Measurements from ENCODE around the gene TTC39B. TPM values are rescaled to one million over a fixed set of nuclear protein-coding genes. Genes with fewer than 3 reads are reported as not detected.
A peak's percentile ranks its signal among the peaks of the same experiment; 100 is the strongest.

The TTC39B gene
- 10 to 100 TPM; 53.5 to 69.5 TPM for total RNA-seq
- polyA plus RNA-seq (2013, experiment 1 of 2) = 6.8 TPM
- 5.8 TPM for polyA plus RNA-seq (2013, experiment 2 of 2)
- long read RNA-seq, experiment 1, full-length matches to known transcripts = 4 of 21 reads
- long read RNA-seq, experiment 1, partial matches to known transcripts = 0 of 21 reads
- long read RNA-seq, experiment 1, other reads (novel, unspliced or antisense) = 17 of 21 reads
- long read RNA-seq, experiment 2, full-length matches to known transcripts = 27 of 74 reads
- long read RNA-seq, experiment 2, partial matches to known transcripts = 7 of 74 reads
- long read RNA-seq, experiment 2, other reads (novel, unspliced or antisense) = 40 of 74 reads
- long read RNA-seq, experiment 3, full-length matches to known transcripts = 153 of 227 reads
- long read RNA-seq, experiment 3, partial matches to known transcripts = 10 of 227 reads
- long read RNA-seq, experiment 3, other reads (novel, unspliced or antisense) = 64 of 227 reads
- long read RNA-seq, experiment 4, full-length matches to known transcripts = 16 of 96 reads
- long read RNA-seq, experiment 4, partial matches to known transcripts = 30 of 96 reads
- long read RNA-seq, experiment 4, other reads (novel, unspliced or antisense) = 50 of 96 reads

GRCh38 chr9:15306757-15307522 lies at the start of gene TTC39B:
TSS of gene TTC39B (minus strand) at chr9:15307216. CDS start at chr9:15307125, 91 bp downstream.
- Mint-ChIP-seq H3K4me1 (peaks cover 21% of the 10 kb centered on the region), H3K4me3 (peak within 1 kb of the TSS; percentile 94), H3K27ac (peak within 1 kb of the TSS; percentile 97), H3K9me3 (no peaks in the 10 kb centered on the region), H3K36me3 (ENCODE audit: low read depth) (peaks cover 17% of the 10 kb centered on the region), H3K27me3 (ENCODE audit: insufficient read depth) (no peaks in the 10 kb centered on the region)
- WGBS, 2 experiments (ENCODE audit: insufficient coverage in 1 of 2, insufficient read length in 1 of 2) = 0 to 1% methylated on average over 27 to 67 of the region's 67 CpGs
- H3K36me3 ChIP-seq (ENCODE audit: control insufficient read depth, insufficient read depth, low read length) = peaks cover 8% of the 10 kb centered on the region
- peak within 1 kb of the TSS; percentile 88 for H3K4me3 ChIP-seq (ENCODE audit: low read length)
- no peaks in the 10 kb centered on the region for H3K9me3 ChIP-seq (ENCODE audit: control insufficient read depth, low read length)
- H3K27ac ChIP-seq (ENCODE audit: low read depth, low read length) = no peak within 1 kb of the TSS
- no peaks in the 10 kb centered on the region for H3K4me1 ChIP-seq (ENCODE audit: control insufficient read depth, insufficient read depth, low read length)
- TF ChIP-seq CTCF (conservative IDR thresholded peaks at IDR 0.05) = peak; percentile 29
- H3K27me3 ChIP-seq (ENCODE audit: control insufficient read depth, insufficient read depth, low read length, poor library complexity, severe bottlenecking) = no peaks in the 10 kb centered on the region
- peak; percentile 99 for DNase-seq
- H3K9ac ChIP-seq (ENCODE audit: extremely low read depth, low read length, poor library complexity, severe bottlenecking) = peak within 1 kb of the TSS; percentile 62

DNA sequence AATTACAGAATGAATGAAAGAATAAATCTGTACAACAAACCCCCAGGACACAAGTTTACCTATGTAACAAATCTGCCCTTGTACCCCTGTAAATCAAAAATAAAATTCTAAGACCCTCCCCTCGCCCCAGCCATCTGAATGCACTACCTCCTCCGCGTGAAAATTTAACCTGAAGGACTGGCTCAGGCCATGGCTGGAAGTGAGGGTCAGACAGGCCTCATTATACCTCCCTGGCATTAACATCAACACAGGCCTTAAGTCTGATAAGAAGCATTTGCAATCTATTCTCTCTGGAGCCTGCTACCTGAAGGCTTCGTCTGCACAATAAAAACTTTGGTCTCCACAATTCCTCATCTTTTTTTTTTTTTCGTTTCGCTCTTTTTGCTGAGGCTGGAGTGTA lies 48.7 kb upstream of the TTC39B start:
- peak overlapping the region; percentile 91 for H3K27ac Mint-ChIP-seq
- WGBS, 2 experiments (ENCODE audit: insufficient coverage in 1 of 2, insufficient read length in 1 of 2) = 76 to 85% methylated on average over 5 to 6 of the region's 6 CpGs
- Histone ChIP-seq H3K27me3 (ENCODE audit: control insufficient read depth, insufficient read depth, low read length, poor library complexity, severe bottlenecking) (no peaks in the 10 kb centered on the region), H3K36me3 (ENCODE audit: control insufficient read depth, insufficient read depth, low read length) (no peaks in the 10 kb centered on the region), H3K9ac (ENCODE audit: extremely low read depth, low read length, poor library complexity, severe bottlenecking) (no peak overlapping the region), H3K9me3 (ENCODE audit: control insufficient read depth, low read length) (peaks cover 50% of the 10 kb centered on the region), H3K4me1 (ENCODE audit: control insufficient read depth, insufficient read depth, low read length) (no peaks in the 10 kb centered on the region), H3K4me3 (ENCODE audit: low read length) (peak overlapping the region; percentile 38), H3K27ac (ENCODE audit: low read depth, low read length) (no peak overlapping the region)
- peak; percentile 62 for DNase-seq
- no peaks in the 10 kb centered on the region for H3K27me3 Mint-ChIP-seq (ENCODE audit: insufficient read depth)
- peaks cover 18% of the 10 kb centered on the region for H3K36me3 Mint-ChIP-seq (ENCODE audit: low read depth)
- H3K9me3 Mint-ChIP-seq = peaks cover 50% of the 10 kb centered on the region
- H3K4me1 Mint-ChIP-seq = peaks cover 27% of the 10 kb centered on the region
- H3K4me3 Mint-ChIP-seq = no peak overlapping the region
- TF ChIP-seq CTCF (conservative IDR thresholded peaks at IDR 0.05) = no peak

GRCh38 chr9:15354713-15355112 lies 47.7 kb upstream of the TTC39B start:
- Mint-ChIP-seq H3K4me3 (no peak overlapping the region), H3K36me3 (ENCODE audit: low read depth) (peaks cover 18% of the 10 kb centered on the region), H3K27ac (peak overlapping the region; percentile 72), H3K9me3 (peaks cover 44% of the 10 kb centered on the region), H3K27me3 (ENCODE audit: insufficient read depth) (no peaks in the 10 kb centered on the region), H3K4me1 (peaks cover 27% of the 10 kb centered on the region)
- WGBS, 2 experiments (ENCODE audit: insufficient coverage in 1 of 2, insufficient read length in 1 of 2) = 31 to 38% methylated on average over 2 to 3 of the region's 3 CpGs
- no peaks in the 10 kb centered on the region for H3K27me3 ChIP-seq (ENCODE audit: control insufficient read depth, insufficient read depth, low read length, poor library complexity, severe bottlenecking)
- DNase-seq = peak; percentile 71
- TF ChIP-seq CTCF (conservative IDR thresholded peaks at IDR 0.05) = no peak
- H3K9me3 ChIP-seq (ENCODE audit: control insufficient read depth, low read length) = peaks cover 45% of the 10 kb centered on the region
- no peak overlapping the region for H3K9ac ChIP-seq (ENCODE audit: extremely low read depth, low read length, poor library complexity, severe bottlenecking)
- H3K4me3 ChIP-seq (ENCODE audit: low read length) = no peak overlapping the region
- no peaks in the 10 kb centered on the region for H3K4me1 ChIP-seq (ENCODE audit: control insufficient read depth, insufficient read depth, low read length)
- H3K27ac ChIP-seq (ENCODE audit: low read depth, low read length) = no peak overlapping the region
- no peaks in the 10 kb centered on the region for H3K36me3 ChIP-seq (ENCODE audit: control insufficient read depth, insufficient read depth, low read length)

Measured in endodermal cell (in vitro differentiated cells).